GM10248 (cell line): ENCODE results near the gene TGM2.

Experiments
- CTCF ChIA-PET: fragments of 300-600 bp; sonication (Branson Sonifier 250); formaldehyde crosslinking; extraction: SDS; loops from one replicate; lab custom pipeline; 2021; ENCODE audit warnings: antibody characterized with exemption; lab: Yijun Ruan, JAX
- POLR2A ChIA-PET: fragments of 350-650 bp; sonication (Branson Sonifier 250); formaldehyde crosslinking; extraction: SDS; loops from one replicate; lab custom pipeline; 2020; ENCODE audit warnings: antibody characterized with exemption; lab: Yijun Ruan, JAX
- DNase-seq: peaks from one replicate; pipeline ENCODE4 v3.0.0; 2012; ENCODE audit errors: extremely low spot score
- CTCF ChIP-seq: IDR thresholded peaks from 2 replicates; pipeline ENCODE4 v1.5.1; 2012; ENCODE audit warnings: mild to moderate bottlenecking, low read depth; ENCODE audit errors: extremely low read depth, missing control alignments, control extremely low read depth

The TGM2 gene

GRCh38 chr20:38181207-38181801, 16.2 kb upstream of the TGM2 start:
- ChIA-PET POLR2A (no interaction called here), CTCF (interaction anchor here (0.7 to 1.4 kb wide), 5 partner anchors 15 to 108 kb away, joined by 3 to 12 read pairs (median 3); no protein-coding TSS in a partner anchor)
- peak; percentile 63 for DNase-seq
- TF ChIP-seq CTCF = no peak

GRCh38 chr20:38180781-38181180, 15.7 kb upstream of the TGM2 start:
- POLR2A ChIA-PET = no interaction called here
- no peak for DNase-seq
- CTCF ChIA-PET = interaction anchor here (0.7 to 1.4 kb wide), 4 partner anchors 15 to 107 kb away, joined by 3 to 12 read pairs (median 4); no protein-coding TSS in a partner anchor

GRCh38 chr20:38179846-38180245, 14.8 kb upstream of the TGM2 start:
- DNase-seq = no peak
- POLR2A ChIA-PET = no interaction called here
- TF ChIP-seq CTCF = no peak
- CTCF ChIA-PET = interaction anchor here (0.7 kb wide), 1 partner anchor 42 kb away, joined by 3 read pairs; no protein-coding TSS in a partner anchor

More at GRCh38 chr20:38180781-38181180, 15.7 kb upstream of the TGM2 start:
- TF ChIP-seq CTCF = no peak

GRCh38 chr20:38178581-38178980, 13.5 kb upstream of the TGM2 start:
- TF ChIP-seq CTCF = no peak
- DNase-seq = no peak
- POLR2A ChIA-PET = no interaction called here
- CTCF ChIA-PET = interaction anchor here (1.4 to 5.9 kb wide), 4 partner anchors 12 to 105 kb away, joined by 3 to 26 read pairs (median 7); partner anchors contain the start of gene TGM2

GRCh38 chr20:38178065-38178491, 13.0 kb upstream of the TGM2 start:
- ChIA-PET POLR2A (no interaction called here), CTCF (interaction anchor here (1.4 to 5.9 kb wide), 4 partner anchors 11 to 105 kb away, joined by 3 to 26 read pairs (median 7); partner anchors contain the start of gene TGM2)
- TF ChIP-seq CTCF = no peak
- DNase-seq = no peak

- DNase-seq = no peak
- POLR2A ChIA-PET = no interaction called here
- no peak for TF ChIP-seq CTCF
- CTCF ChIA-PET = interaction anchor here (5.9 kb wide), 1 partner anchor 43 kb away, joined by 26 read pairs; no protein-coding TSS in a partner anchor
Measured at GRCh38 chr20:38177201-38177600, 12.1 kb upstream of the TGM2 start.
